Choroid plexus epithelial cell (primary cell): ENCODE results near the gene C11orf98.

Experiments used
- DNase-seq: peaks from one replicate; pipeline ENCODE4 v3.0.0-alpha.2; 2010; ENCODE audit warnings: low read depth
- H3K4me3 ChIP-seq: 2 replicates; pipeline ENCODE4 v1.5.1; 2011; ENCODE audit warnings: low read depth, mild to moderate bottlenecking, control low read depth, low read length, moderate library complexity
- CTCF ChIP-seq: conservative IDR thresholded peaks from 2 replicates; pipeline ENCODE4 v1.5.1; 2011; ENCODE audit warnings: low read depth, mild to moderate bottlenecking, control low read depth, inconsistent platforms, low read length, moderate library complexity

Gene C11orf98

GRCh38 chr11:62648967-62649364, 16.0 kb downstream of the C11orf98 start:
- TF ChIP-seq CTCF: no peak
- no peak overlapping the region for H3K4me3 ChIP-seq
- no peak for DNase-seq

- no peak overlapping the region for H3K4me3 ChIP-seq
- no peak for TF ChIP-seq CTCF
- DNase-seq: no peak
These were observed 16.6 kb downstream of the C11orf98 start for GRCh38 chr11:62648185-62648966.

DNA sequence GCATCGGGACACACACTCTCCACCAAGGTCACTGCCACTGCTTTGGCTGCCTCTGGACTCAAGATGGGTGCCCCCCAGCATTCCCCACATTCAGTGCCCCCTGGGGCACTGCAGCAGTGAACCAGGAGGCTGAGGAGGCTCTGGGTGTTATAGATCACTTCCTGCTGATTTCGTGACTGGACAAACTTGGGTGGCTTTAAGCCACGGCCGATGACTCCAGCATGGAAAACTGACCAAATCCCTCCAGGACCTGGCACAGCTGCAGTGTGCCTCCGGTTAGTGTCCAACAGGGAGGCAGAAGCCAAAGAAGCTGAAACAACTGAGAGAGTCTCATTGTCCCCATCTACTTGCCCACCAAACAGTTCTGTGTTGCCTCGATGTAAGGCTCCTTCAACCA, 17.4 kb downstream of the C11orf98 start:
- no peak for TF ChIP-seq CTCF
- no peak overlapping the region for H3K4me3 ChIP-seq
- DNase-seq: no peak

- H3K4me3 ChIP-seq: no peak overlapping the region
- no peak for TF ChIP-seq CTCF
- DNase-seq: no peak
These were observed 18.0 kb downstream of the C11orf98 start for GRCh38 chr11:62646825-62647608.

DNA sequence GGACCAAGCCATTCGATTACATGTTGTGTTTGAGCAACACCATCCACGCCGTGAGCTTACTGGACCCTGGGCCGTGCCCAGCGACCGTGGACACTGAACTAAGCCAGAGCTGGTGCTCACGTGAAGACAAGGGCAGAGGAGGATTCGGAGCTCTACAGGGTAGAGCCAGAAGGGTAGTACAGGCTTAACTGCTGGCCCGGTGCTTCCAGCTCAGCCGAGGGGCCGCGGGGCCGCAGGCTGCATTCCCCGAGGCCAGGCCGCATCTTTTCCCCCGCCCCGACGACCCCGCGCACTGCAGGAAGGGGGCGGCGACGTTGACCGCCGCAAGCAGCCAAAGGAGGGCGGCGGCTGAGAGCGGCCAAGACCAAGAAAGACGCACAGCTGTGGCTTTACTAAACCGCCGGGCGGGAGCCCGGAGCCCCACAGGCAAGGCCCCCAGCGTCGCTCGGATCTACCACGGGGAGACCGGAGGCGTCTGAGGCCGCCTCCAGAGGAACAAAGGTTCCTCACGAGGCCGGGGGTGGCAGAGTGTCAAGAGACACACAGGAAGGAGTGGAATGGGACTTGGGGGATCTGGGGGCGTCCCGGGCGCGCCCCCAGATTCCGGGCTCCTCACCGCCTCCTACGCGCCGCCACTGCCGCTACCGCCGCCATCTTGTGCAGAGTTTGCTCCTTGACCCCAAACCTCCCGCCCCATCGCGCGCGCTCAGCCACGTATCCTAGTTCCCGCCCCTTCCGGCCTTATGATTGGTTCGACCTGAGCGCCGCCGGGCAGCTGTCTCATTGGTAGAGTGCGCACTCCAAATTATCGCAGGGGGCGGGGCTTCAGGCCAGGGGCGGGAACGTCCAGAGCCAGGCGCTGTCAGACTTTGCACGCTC, 18.8 kb downstream of the C11orf98 start, which contains the start of gene GANAB:
GANAB (minus strand) TSS at position 668 of the 879 bp plus-strand sequence; CDS start at position 654, 14 bp downstream.
- TF ChIP-seq CTCF: no peak
- DNase-seq: peak; percentile 99
- peak within 1 kb of the TSS; percentile 90 for H3K4me3 ChIP-seq

- TF ChIP-seq CTCF: no peak
- DNase-seq: no peak
- H3K4me3 ChIP-seq: peak overlapping the region; percentile 90
These were observed 19.4 kb downstream of the C11orf98 start for GRCh38 chr11:62645671-62645945.
